Stimulated activated CD8-positive, alpha-beta memory T cell treated with anti-CD3 and anti-CD28 coated beads, Interleukin-15, amount 100 ng/mL, for 4 hours (primary cell): ENCODE results near the gene BCAS2.

Experiments
- DNase-seq, 2 donors: peaks; one replicate each; pipeline ENCODE4 v3.0.0-alpha.2; 2020; ENCODE audit warnings: low read depth in 2 of 2

BCAS2 gene

DNA sequence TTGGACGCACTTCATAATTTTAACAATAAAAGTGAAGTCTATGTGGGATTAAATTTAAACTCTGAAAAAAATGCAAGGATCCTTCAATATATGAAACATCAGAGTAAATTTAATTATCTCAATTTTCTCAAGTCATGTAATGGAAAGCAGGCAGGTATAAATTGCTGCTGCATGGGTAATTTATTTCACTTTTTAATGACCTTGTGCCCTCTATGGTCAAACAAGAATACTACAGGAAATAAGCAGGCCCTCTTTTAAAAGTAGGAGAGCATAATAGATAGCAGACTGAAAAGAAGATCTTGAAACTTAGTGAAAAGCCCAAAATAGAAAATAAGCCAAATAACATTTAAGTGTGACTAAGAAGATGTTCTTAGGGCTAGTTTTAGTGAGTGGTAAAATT lies 22.9 kb downstream of the BCAS2 start:
- no peak for DNase-seq

DNA sequence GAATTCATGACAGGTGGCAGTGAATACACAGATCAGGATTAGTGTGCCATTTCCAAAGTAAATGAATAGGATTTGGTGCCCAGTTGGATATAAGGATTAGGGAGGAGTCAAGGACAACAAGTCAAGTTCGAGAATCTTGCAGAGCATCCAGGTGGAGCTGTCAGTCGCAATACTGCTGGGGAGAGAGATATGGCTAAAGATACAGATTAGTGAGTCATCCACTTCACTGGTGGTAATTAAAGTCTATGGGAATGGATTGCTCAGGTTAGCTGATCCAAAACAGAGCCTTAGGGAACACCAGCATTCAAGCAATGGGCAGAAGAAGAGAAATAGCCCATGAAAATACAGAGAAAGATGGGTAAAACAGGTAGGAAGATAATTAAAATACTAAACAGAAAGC lies 26.8 kb downstream of the BCAS2 start:
- DNase-seq: no peak

DNA sequence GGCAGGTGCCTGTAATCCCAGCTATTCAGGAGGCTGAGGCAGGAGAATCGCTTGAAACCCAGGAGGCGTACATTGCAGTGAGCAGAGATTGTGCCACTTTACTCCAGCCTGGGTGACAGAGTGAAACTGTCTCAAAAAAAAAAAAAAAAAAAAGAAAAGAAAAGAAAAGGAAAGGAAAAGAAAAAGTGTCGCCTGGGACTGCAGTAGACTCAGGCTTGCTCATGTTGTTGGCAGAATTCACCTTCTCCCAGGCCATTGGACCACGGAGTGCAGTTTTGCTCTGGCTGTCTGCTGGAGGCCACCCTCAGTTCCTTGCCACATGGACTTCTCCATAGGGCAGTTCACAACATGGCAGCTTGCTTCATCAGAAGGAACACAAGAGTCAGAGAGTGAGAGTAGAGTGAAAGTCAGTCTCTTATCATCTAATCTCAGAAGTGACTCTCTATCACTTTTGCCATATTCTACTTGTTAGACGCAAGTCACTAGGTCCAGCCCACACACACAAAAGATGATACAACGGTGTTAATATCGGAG lies 29.2 kb downstream of the BCAS2 start:
- no peak for DNase-seq

DNA sequence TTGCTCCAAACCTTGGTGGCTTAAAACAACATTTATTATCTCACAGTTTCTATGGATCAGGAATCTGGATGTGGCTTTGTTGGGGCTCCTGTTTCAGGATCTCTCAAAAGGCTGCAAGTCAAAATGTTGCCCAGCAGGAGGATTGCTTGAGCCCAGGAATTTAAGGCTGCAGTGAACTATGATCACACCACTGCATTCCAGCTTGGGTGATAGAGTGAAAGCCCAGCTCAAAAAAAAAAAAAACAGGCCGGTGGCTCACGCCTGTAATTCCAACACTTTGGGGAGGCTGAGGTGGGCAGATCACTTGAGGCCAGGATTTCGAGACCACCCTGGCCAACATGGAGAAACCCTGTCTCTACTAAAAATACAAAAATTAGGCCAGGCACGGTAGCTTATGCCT lies 30.0 kb downstream of the BCAS2 start:
- DNase-seq: no peak

DNA sequence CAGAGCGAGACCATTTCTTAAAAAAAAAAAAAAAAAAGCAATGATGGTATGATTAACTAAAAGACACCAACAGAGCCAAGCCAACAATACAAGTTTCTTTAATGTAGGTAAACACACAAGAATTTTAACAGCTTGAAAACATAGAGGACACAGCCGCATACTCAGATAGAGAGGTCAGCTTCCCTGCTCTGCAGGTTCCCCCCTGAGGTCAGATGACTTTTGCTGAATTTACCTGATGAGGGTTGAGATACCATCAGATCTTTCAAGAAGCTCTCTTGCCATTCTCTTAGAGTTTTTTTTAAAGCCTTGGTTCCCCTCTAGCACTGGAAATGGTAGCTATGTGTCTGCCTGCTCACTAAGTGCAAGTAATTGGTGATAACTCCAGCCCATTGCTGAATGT lies 31.1 kb downstream of the BCAS2 start:
- no peak for DNase-seq

DNA sequence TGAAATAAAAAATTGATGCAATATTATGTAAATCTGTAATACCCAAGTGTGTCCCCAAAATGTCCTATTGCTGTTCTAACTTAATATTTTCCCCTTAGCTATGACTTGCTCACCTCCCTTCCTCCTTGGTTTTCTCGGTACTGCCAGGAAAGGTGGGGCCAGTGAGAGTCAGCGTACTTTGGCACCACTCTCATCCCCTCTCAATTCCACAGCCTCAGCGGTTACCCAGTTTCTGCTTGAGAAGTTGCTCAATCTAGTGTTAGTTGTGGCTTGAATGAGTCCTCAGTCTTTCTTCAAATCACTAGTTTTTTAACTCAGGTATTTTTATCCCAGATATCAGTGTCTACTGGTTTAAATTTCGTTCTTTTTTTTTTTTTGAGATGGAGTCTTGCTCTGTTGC lies 32.3 kb downstream of the BCAS2 start:
- DNase-seq: no peak

DNA sequence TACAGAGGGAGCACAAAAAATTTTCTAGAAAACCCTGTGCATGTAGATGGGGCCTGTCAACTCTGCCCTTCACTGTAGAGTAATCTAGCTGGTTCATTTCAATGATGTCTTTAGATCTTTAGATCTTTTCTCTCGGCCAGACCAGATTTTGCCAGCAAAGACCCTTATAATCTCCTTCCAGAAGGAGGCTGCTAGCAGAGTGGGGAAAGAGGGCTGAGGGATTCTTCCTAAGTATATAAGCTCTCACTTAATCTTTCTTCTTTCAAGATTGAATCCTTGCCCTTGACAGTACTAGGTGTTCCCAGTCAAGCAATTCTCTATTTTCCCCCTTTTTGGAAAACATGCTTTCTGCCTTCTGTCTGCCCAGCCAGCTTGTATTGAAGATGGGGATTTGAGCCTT lies 34.3 kb downstream of the BCAS2 start:
- DNase-seq: no peak

DNA sequence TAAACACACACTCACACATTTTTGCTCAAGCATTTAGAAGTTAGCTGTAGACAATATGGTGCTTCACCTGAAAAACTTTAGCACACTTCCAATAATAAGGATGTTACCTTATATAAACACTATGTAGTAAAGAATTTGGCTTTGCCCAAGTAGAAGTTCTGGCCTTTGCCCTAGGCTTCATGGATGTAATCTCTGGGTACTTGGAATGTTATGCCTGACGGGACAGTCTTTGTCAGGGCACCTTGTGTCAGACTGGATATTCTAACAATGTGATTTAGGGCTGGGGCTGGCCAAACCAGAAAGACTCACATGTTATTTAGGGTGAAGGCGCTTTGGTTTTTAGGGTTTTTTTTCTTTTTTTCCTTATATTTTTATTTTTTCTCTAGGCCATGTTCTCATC lies 35.6 kb downstream of the BCAS2 start:
- DNase-seq: no peak

DNA sequence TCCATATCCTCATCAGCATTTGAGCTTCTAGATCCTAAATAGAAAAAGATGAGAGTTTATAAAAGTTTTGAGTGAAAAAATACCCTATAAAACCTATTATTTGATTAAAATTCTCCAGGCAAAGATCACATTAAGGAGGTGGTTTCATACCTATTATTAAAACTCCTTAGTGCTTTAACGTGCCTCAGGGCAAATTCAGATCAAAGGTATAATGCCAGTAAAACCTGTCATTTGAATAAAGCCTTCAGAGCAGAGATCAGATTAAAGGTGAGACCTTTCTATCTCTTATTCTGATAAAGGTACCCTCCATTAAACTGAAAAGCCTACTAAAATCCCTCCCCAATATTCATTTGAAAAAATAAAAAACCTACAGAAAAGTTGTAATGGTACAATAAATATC lies 36.1 kb downstream of the BCAS2 start:
- no peak for DNase-seq

DNA sequence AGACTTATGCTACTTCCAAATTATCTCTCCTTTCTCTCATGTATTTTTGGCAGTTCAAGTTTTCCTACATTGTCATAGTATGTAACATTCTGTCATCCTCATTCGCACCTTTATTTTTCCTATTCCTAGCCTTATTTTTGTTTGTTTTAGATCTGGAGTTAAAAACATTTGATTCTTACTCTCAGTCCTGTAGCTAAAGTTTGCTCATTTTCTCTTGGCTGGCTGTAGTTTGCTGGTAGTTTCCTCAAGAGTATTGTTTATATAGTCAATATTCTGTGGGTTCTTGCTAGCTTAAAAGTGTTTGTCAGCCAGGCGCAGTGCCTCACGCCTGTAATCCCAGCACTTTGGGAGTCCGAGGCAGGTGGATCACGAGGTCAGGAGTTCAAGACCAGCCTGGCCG lies 40.6 kb downstream of the BCAS2 start:
- DNase-seq: no peak

DNA sequence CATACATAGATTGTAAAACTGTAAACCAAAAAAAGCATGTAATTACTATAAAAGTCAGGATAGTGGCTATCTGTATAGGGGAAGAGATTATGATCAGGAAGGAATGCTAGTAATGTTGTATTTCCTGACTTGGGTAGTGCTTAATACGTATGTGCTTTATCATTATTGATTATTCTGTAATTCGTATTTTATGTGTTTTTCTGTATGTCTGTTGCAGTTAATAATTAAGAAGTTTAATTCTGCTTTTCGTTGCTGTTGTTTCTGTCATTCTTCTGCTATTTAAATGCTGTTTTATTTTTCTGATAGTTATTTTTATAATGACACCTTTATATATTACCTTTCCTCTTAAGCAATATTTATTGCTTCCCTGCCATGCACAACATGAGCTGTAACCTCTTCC lies 41.1 kb downstream of the BCAS2 start:
- DNase-seq: no peak

DNA sequence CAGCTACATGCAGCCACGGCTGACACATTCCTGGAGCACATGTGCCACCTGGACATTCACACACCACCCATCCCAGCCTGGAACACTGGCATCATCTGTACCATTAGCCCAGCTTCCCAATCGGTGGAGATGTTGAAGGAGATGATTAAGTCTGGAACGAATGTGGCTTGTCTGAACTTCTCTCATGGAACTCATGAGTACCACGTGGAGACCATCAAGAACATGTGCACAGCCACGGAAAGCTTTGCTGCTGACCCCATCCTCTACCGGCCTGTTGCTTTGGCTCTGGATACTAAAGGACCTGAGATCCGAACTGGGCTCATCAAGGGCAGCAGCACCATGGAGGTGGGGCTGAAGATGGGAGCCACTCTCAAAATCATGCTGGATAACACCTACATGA lies 45.4 kb downstream of the BCAS2 start:
- no peak for DNase-seq

DNA sequence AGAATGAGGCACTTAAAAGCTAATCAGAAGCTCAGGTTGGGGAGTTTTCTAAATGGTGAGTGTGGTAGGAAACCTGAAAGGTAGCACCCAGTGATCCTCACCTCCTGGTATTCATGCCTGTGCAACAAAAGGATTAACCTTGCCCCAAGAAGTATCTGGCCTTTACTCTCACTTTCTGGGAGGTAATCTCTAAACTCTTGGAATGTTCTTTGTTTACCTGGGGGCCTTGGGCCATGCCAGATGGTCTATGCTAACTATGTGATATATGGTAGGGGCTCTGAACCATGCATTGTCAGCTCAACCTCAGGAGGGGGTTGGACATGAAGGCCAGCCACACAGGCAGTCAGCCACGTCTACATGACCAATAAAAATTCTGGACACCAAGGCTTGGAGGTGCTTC lies 46.0 kb downstream of the BCAS2 start:
- DNase-seq: no peak

DNA sequence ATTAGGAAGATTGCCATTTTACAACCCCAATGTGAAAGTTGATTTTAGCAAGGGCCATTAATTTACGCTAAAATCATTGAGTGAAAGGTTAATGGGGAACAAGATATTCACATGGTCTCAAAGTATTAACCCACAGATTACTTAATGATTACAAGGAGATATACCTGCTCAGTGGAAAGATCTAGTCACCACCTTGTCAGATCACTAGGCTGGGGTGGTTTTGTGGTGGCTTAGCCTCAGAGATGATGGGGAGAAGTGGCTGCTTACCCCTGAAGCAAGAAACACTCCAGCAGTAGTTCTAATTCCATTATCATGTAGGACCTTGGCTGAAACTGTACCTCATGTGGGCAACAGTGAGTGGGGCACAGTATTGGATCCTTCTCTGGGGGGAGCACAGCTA lies 50.3 kb downstream of the BCAS2 start:
- no peak for DNase-seq

DNA sequence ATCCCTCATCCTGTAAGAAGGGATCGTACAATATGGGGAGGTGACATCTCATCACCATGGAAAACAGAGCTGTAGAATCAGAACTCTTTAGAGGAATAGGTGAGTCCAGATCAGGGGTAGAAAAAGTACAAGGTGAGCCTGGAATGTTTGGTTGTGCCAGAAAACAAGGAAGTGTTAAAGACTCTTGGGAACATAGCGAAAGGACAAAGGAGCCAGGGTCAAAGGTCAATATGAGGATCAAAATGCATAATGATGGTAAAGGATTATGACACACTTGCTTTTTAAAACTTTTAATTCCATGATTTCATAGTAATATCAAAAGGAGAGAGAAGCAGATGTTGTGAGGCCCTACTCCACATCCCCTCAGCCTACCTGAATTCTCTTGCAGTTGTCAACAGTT lies 51.2 kb downstream of the BCAS2 start:
- DNase-seq: no peak

DNA sequence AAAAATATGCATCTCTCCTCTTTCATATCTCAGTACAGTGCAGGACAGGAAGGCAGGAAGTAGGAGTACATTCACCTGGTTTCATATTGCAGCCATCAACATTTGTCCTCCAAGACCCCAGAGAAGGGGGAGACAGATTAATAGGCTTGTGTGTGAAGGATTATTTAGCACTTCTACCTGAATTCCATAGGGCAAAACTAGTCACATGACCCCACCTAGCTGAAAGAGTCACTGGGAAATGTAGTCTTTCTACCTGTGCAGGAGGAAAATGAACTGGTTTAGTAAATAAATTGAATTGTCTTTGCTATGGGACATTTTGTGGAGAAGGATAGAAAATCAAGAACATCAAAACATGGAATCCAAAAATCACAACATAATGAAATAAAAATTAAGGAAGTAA lies 56.5 kb downstream of the BCAS2 start:
- no peak for DNase-seq

DNA sequence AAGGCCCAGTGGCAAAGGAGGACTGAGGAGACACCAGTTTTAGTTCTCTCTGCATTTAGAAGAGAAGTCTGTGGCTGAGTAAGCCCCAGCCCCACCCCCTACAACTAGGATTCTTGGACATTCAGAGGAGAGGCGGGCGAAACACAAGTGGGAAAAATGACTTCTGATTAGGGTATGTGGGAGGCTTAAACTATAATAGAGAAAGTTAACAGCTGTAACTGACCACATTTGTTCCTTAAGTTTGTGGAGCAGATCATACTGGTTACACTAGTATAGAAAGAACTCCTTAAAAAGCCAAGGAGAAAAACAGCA lies 59.2 kb downstream of the BCAS2 start:
- DNase-seq: no peak

DNA sequence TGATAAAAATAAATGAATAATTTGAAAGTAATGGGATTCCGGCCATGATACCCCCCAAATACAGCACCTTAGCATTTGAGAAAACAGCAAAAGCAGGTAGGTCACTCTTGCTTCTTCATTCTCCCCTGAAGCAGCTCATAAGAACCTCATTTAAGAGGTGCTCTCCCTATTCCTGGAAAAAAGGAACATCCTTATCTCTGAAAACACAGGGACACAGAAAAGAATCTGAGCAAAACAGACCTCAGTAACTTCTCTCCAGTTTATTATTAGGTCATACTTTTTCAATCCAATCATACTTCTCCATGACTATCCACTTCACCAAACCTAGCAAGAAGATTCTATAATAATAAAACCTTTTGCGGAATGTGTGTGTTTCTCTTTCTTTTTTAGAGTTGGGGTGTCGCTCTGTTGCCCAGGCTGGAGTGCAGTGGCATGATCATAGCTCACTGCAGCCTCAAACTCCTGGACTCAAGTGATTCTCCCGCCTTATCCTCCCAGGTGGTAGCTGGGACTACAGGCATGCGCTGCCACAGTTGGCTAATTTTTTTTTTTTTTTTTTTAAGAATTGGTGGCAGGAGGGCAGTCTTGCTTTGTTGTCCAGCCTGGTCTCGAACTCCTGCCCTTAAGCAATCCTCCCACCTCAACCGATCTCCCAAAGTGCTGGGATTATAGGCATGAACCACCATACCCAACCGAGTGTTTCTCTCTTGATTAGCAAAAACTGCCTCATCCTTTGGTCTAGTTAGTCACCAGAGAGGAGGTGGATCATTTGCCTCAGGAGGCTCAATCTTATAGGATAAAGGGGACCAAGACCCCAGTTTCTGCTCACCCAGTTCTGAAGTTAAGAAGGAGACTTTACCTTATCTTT lies 59.8 kb downstream of the BCAS2 start:
- DNase-seq: no peak
